GM21447 (cell line): Measurements from ENCODE around the gene NRP1.

ENCODE experiments used
- ATAC-seq: cut with Tn5 transposase; IDR thresholded peaks from one replicate; pipeline ENCODE4 v1.9.1; 2021; ENCODE audit not compliant: unreplicated experiment

The NRP1 gene

GRCh38 chr10:33192190-33192589 lies 142.3 kb downstream of the NRP1 start:
- ATAC-seq: no peak

- ATAC-seq: no peak
Observed at GRCh38 chr10:33190406-33190805, 144.1 kb downstream of the NRP1 start.

GRCh38 chr10:33189808-33190207 lies 144.7 kb downstream of the NRP1 start:
- no peak for ATAC-seq

GRCh38 chr10:33189363-33189762 lies 145.1 kb downstream of the NRP1 start:
- ATAC-seq: no peak

GRCh38 chr10:33187427-33187999 lies 147.0 kb downstream of the NRP1 start:
- ATAC-seq: no peak

GRCh38 chr10:33186150-33186549 lies 148.3 kb downstream of the NRP1 start:
- no peak for ATAC-seq

- no peak for ATAC-seq
Observed at GRCh38 chr10:33183655-33184054, 150.8 kb downstream of the NRP1 start.

GRCh38 chr10:33180921-33181320 lies 153.5 kb downstream of the NRP1 start:
- ATAC-seq: no peak

GRCh38 chr10:33180390-33180789 lies 154.1 kb downstream of the NRP1 start:
- no peak for ATAC-seq

- ATAC-seq: no peak
Observed at GRCh38 chr10:33179067-33179466, 155.4 kb downstream of the NRP1 start.

- ATAC-seq: no peak
Observed at GRCh38 chr10:33178026-33178755, 156.3 kb downstream of the NRP1 start.

- no peak for ATAC-seq
Observed at GRCh38 chr10:33176688-33177087, 157.8 kb downstream of the NRP1 start.

- no peak for ATAC-seq
Observed at GRCh38 chr10:33174674-33175434, 159.6 kb downstream of the NRP1 start.

GRCh38 chr10:33165911-33166310 lies 168.6 kb downstream of the NRP1 start:
- no peak for ATAC-seq

GRCh38 chr10:33164060-33164709 lies 170.3 kb downstream of the NRP1 start:
- no peak for ATAC-seq

GRCh38 chr10:33162248-33162575 lies 172.3 kb downstream of the NRP1 start:
- no peak for ATAC-seq

GRCh38 chr10:33161550-33162247 lies 172.8 kb downstream of the NRP1 start:
- ATAC-seq: no peak

- no peak for ATAC-seq
Observed at GRCh38 chr10:33160151-33160550, 174.3 kb downstream of the NRP1 start.

GRCh38 chr10:33157103-33157502 lies 177.4 kb downstream of the NRP1 start:
- ATAC-seq: no peak

- ATAC-seq: no peak
Observed at GRCh38 chr10:33155720-33156638, 178.5 kb downstream of the NRP1 start.
